GM12878 (cell line): ENCODE measurements around the gene TENT4B. TPM values are rescaled to one million over a fixed set of nuclear protein-coding genes. Genes with fewer than 3 reads are reported as not detected.
A peak's percentile ranks its signal among the peaks of the same experiment; 100 is the strongest.

ENCODE experiments used
- ATAC-seq: fragments of 200-7000 bp; cut with Tn5 transposase; 3 replicates; pipeline ENCODE4 v1.9.1; 2020; ENCODE audit warnings: mild to moderate bottlenecking, moderate library complexity
- BruUV-seq: library from RNA; stranded (reverse); fragments of 400-500 nt; replicated peaks from 2 replicates; lab custom pipeline; 2021; lab: Mats Ljungman, UMichigan
- CTCF ChIA-PET: fragments of 300-600 bp; sonication (Branson Sonifier 250); formaldehyde crosslinking; extraction: SDS; loops from one replicate; lab custom pipeline; 2021; ENCODE audit warnings: inconsistent platforms; lab: Yijun Ruan, JAX
- POLR2A ChIA-PET: fragments of 350-600 bp; formaldehyde crosslinking; extraction: SDS; loops from one replicate; lab custom pipeline; 2021; ENCODE audit warnings: inconsistent platforms; lab: Charles Lee
- RAD21 ChIA-PET: fragments of 300-600 bp; sonication (Branson Sonifier 250); formaldehyde crosslinking; loops from one replicate; lab custom pipeline; 2023; ENCODE audit warnings: antibody characterized with exemption; ENCODE audit not compliant: unreplicated experiment; lab: Charles Lee
- SMC1A ChIA-PET: fragments of 300-600 bp; sonication (Branson Sonifier 250); formaldehyde crosslinking; loops from one replicate; lab custom pipeline; 2023; ENCODE audit not compliant: unreplicated experiment, uncharacterized antibody; lab: Charles Lee
- DNase-seq: peaks from one replicate; pipeline ENCODE4 v3.0.0-alpha.2; 2011; ENCODE audit warnings: low read depth, low spot score
- FAIRE-seq: peaks from 3 replicates; lab custom pipeline; 2011; peaks lifted over from hg19 to GRCh38; lab: Jason Lieb, UNC
- H2AFZ ChIP-seq: 2 replicates; pipeline ENCODE4 v1.6.0; 2011; ENCODE audit warnings: low read depth, low read length, control low read depth; ENCODE audit not compliant: control insufficient read depth
- H3K27ac ChIP-seq: 2 replicates; pipeline ENCODE4 v1.5.1; 2011; ENCODE audit warnings: control low read depth; ENCODE audit not compliant: control insufficient read depth, insufficient read depth
- H3K27me3 ChIP-seq, 2 experiments: replicated peaks in 1 of 2; 2 replicates each; pipeline versions ENCODE4 v1.6.0 to v1.6.1; 2011; ENCODE audit warnings: low read length in 1 of 2; ENCODE audit not compliant: control insufficient read depth in 2 of 2, insufficient read depth in 2 of 2
- H3K36me3 ChIP-seq, 2 experiments: 2 replicates each; pipeline ENCODE4 v1.5.1; 2011; ENCODE audit warnings: low read length in 1 of 2; ENCODE audit not compliant: control insufficient read depth in 2 of 2, insufficient read depth in 2 of 2
- H3K4me1 ChIP-seq: 2 replicates; pipeline ENCODE4 v1.6.1; 2011; ENCODE audit warnings: mild to moderate bottlenecking, low read length, moderate library complexity, mixed read lengths; ENCODE audit not compliant: control insufficient read depth, insufficient read depth
- H3K4me2 ChIP-seq: 2 replicates; pipeline ENCODE4 v1.6.0; 2011; ENCODE audit warnings: control low read depth; ENCODE audit not compliant: control insufficient read depth, insufficient read depth
- H3K4me3 ChIP-seq: fragments of 200-600 bp; sonication (generic); 2 replicates; pipeline ENCODE4 v1.5.1; 2016
- H3K79me2 ChIP-seq: 2 replicates; pipeline ENCODE4 v1.6.0; 2011; ENCODE audit warnings: low read length; ENCODE audit not compliant: control insufficient read depth, insufficient read depth
- H3K9ac ChIP-seq: 2 replicates; pipeline ENCODE4 v1.8.0; 2011; ENCODE audit warnings: low read length, control low read depth, mixed read lengths; ENCODE audit not compliant: control insufficient read depth, insufficient read depth
- H3K9me3 ChIP-seq: replicated peaks from 3 replicates; pipeline ENCODE4 v1.5.1; 2011; ENCODE audit warnings: mild to moderate bottlenecking, low read length; ENCODE audit not compliant: control insufficient read depth, insufficient read depth
- H4K20me1 ChIP-seq: 2 replicates; pipeline ENCODE4 v1.6.0; 2011; ENCODE audit not compliant: control insufficient read depth, insufficient read depth
- BMI1 ChIP-seq: fragments of 450-650 bp; IDR thresholded peaks from 2 replicates; pipeline ENCODE4 v1.6.1; 2016; ENCODE audit warnings: mild to moderate bottlenecking, moderate library complexity, borderline replicate concordance
- CREB1 ChIP-seq: IDR thresholded peaks from 2 replicates; pipeline ENCODE4 v1.6.1; 2012; ENCODE audit warnings: low read depth, mild to moderate bottlenecking, inconsistent platforms
- ETV6 ChIP-seq, 2 experiments: fragments of 450-650 bp in 1 of 2; IDR thresholded peaks in 1 of 2; conservative IDR thresholded peaks in 1 of 2; 2 replicates each; pipeline ENCODE4 v1.6.1; 2014; ENCODE audit warnings: antibody characterized with exemption in 1 of 2, borderline replicate concordance in 1 of 2, low read depth in 1 of 2, mild to moderate bottlenecking in 1 of 2, moderate library complexity in 1 of 2
- EZH2 ChIP-seq: IDR thresholded peaks from 2 replicates; pipeline ENCODE4 v1.6.1; 2012; ENCODE audit warnings: low read depth, mild to moderate bottlenecking, control low read depth, inconsistent platforms, low read length, borderline replicate concordance; ENCODE audit not compliant: control insufficient read depth
- FOXM1 ChIP-seq: IDR thresholded peaks from 2 replicates; pipeline ENCODE4 v1.6.1; 2012; ENCODE audit warnings: low read depth, mild to moderate bottlenecking, inconsistent platforms, low read length, moderate library complexity
- KAT2A ChIP-seq: conservative IDR thresholded peaks from 2 replicates; pipeline ENCODE4 v1.6.1; 2011; ENCODE audit warnings: low read depth, low read length; ENCODE audit not compliant: control insufficient read depth
- KLF5 ChIP-seq: fragments of 450-650 bp; IDR thresholded peaks from 2 replicates; pipeline ENCODE4 v1.6.1; 2014; ENCODE audit warnings: mild to moderate bottlenecking; ENCODE audit not compliant: partially characterized antibody
- NR2F1 ChIP-seq: fragments of 450-650 bp; conservative IDR thresholded peaks from 2 replicates; pipeline ENCODE4 v1.6.1; 2017; ENCODE audit warnings: mild to moderate bottlenecking
- NRF1 ChIP-seq: conservative IDR thresholded peaks from 2 replicates; pipeline ENCODE4 v1.6.1; 2011; ENCODE audit warnings: mild to moderate bottlenecking, low read depth, low read length, improper control_type of control experiment
- SRF ChIP-seq, 2 experiments: IDR thresholded peaks; 2 replicates each; pipeline ENCODE4 v1.6.1; 2011; ENCODE audit warnings: low read depth in 2 of 2, low read length in 2 of 2, mild to moderate bottlenecking in 1 of 2, moderate library complexity in 1 of 2
- WGBS: methylation state at CpG from one replicate; pipeline ENCODE4 v1.1.6; 2016; ENCODE audit warnings: low lambda C conversion rate; ENCODE audit not compliant: insufficient replicate concordance, insufficient coverage; ENCODE audit errors: missing lambda C conversion rate; 5-methylcytosine and 5-hydroxymethylcytosine counted together
- in situ Hi-C: fragments of 300-500 bp; cut with MboI; formaldehyde crosslinking; loops from 9 replicates; pipeline ENCODE4 v1.14.3; 2018; ENCODE audit warnings: mixed read lengths
- intact Hi-C: fragments of 100-400 bp; cut with micrococcal nuclease; formaldehyde crosslinking; loops from one replicate; pipeline ENCODE4 v1.14.2; 2022; ENCODE audit not compliant: unreplicated experiment
- polyA plus RNA-seq, 11 experiments: library from polyadenylated mRNA; depleted of rRNA in 4 of 11; unstranded in 6 of 11; stranded (reverse) in 5 of 11; fragments of >200 nt; fragmentation: Nextera tagmentation in 4 of 11; fragmentation: Illumina TruSeq in 1 of 11; extraction: Ambion mirVana in 4 of 11; extraction: Trizol in 1 of 11; gene quantifications; 1 replicate in 1 of 11; 2 replicates in 10 of 11; pipeline versions ENCODE4 v1.2.1 to v1.2.3, GENCODE V29; 2011 to 2016; ENCODE audit warnings: inconsistent platforms in 2 of 11, missing spikeins in 2 of 11, low read depth in 1 of 11
- total RNA-seq, 4 experiments: library from RNA; depleted of rRNA in 3 of 4; stranded (reverse); fragments of >200 nt in 3 of 4; fragmentation: Illumina TruSeq in 1 of 4; extraction: Trizol in 1 of 4; gene quantifications; 2 replicates each; pipeline versions ENCODE4 v1.2.1 to v1.2.3, GENCODE V29; 2013 to 2021
- TF ChIP-seq, protein P1 (sequence below): fragments of 450-650 bp; formaldehyde crosslinking; IDR thresholded peaks from 2 replicates; pipeline ENCODE4 v1.4.0; 2022; ENCODE audit warnings: mild to moderate bottlenecking, moderate library complexity
- TF ChIP-seq, protein P2 (sequence below): IDR thresholded peaks from 2 replicates; pipeline ENCODE4 v1.6.1; 2012; ENCODE audit warnings: low read depth, low read length, improper control_type of control experiment

TENT4B gene
- total and polyA plus RNA-seq, 10 of the 15 experiments (the other 5 are each of a cell fraction or from before 2014, with no cell fraction given): 4.4 to 16.7 (median 10.8) TPM

DNA sequence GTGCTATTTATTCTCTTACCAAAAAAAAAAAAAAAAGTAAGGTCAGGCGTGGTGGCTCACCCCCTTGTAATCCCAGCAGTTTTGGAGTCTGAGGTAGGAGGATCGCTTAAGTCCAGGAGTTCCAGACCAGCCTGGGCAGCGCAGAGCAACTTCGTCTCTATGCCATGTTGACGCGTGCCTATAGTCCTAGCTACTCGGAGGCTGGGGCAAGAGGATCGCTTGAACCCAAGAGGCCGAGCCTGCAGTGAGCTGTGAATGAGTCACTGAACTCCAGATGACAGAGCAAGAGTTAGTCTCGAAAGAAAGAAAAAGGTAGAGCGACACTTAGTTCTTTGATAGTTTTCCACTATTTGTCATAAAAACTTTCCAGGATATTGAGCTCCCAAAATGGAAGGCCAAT lies 1.4 kb upstream of the TENT4B start:
- Histone ChIP-seq H4K20me1 (peaks cover 7% of the 10 kb centered on the region; the same call in 1 of the 2 replicates), H3K4me3 (peak overlapping the region; percentile 64), H3K4me1 (peaks cover 6% of the 10 kb centered on the region), H2AFZ (peak overlapping the region; percentile 93), H3K4me2 (peak overlapping the region; percentile 62), H3K9me3 (no peaks in the 10 kb centered on the region), H3K36me3 (no peaks in the 10 kb centered on the region), H3K27ac (peak overlapping the region; percentile 96), H3K79me2 (peaks cover 32% of the 10 kb centered on the region), H3K27me3 (no peaks in the 10 kb centered on the region), H3K9ac (peak overlapping the region; percentile 79; the same call in 1 of the 2 replicates)
- ATAC-seq (no peak), DNase-seq (no peak), FAIRE-seq (no peak)
- BruUV-seq: no TSS peak
- ChIA-PET SMC1A (interaction anchor here (0.5 to 3.1 kb wide), 16 partner anchors 10 to 203 kb away, joined by 3 to 17 read pairs (median 3); partner anchors contain the start of gene CNEP1R1), POLR2A (interaction anchor here (0.6 to 3.2 kb wide), 9 partner anchors 11 to 535 kb away, joined by 3 to 18 read pairs (median 4); no protein-coding TSS in a partner anchor), CTCF (interaction anchor here (1.0 to 2.4 kb wide), 8 partner anchors 10 to 128 kb away, joined by 3 to 14 read pairs (median 6); partner anchors contain the start of genes CNEP1R1 and HEATR3), RAD21 (interaction anchor here (0.8 to 1.5 kb wide), 4 partner anchors 30 to 127 kb away, joined by 3 to 11 read pairs (median 4); partner anchors contain the start of gene CNEP1R1)
- no peak for TF ChIP-seq KLF5
- no peak for TF ChIP-seq ETV6 (conservative IDR thresholded peaks at IDR 0.05 in 1 of 2, IDR thresholded peaks at IDR 0.05 in 1 of 2; ENCODE audit: borderline replicate concordance in 1 of 2, low read depth in 1 of 2)
- TF ChIP-seq CREB1: no peak
- TF ChIP-seq, protein P1, sequence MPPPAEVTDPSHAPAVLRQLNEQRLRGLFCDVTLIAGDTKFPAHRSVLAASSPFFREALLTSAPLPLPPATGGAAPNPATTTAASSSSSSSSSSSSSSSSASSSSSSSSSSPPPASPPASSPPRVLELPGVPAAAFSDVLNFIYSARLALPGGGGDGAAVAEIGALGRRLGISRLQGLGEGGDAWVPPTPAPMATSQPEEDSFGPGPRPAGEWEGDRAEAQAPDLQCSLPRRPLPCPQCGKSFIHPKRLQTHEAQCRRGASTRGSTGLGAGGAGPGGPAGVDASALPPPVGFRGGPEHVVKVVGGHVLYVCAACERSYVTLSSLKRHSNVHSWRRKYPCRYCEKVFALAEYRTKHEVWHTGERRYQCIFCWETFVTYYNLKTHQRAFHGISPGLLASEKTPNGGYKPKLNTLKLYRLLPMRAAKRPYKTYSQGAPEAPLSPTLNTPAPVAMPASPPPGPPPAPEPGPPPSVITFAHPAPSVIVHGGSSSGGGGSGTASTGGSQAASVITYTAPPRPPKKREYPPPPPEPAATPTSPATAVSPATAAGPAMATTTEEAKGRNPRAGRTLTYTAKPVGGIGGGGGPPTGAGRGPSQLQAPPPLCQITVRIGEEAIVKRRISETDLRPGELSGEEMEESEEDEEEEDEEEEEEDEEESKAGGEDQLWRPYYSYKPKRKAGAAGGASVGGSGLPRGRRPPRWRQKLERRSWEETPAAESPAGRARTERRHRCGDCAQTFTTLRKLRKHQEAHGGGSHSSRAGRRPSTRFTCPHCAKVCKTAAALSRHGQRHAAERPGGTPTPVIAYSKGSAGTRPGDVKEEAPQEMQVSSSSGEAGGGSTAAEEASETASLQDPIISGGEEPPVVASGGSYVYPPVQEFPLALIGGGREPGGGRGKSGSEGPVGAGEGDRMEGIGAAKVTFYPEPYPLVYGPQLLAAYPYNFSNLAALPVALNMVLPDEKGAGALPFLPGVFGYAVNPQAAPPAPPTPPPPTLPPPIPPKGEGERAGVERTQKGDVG: no peak
- TF ChIP-seq NRF1: no peak
- TF ChIP-seq KAT2A: no peak
- TF ChIP-seq FOXM1: no peak
- TF ChIP-seq, protein P2, sequence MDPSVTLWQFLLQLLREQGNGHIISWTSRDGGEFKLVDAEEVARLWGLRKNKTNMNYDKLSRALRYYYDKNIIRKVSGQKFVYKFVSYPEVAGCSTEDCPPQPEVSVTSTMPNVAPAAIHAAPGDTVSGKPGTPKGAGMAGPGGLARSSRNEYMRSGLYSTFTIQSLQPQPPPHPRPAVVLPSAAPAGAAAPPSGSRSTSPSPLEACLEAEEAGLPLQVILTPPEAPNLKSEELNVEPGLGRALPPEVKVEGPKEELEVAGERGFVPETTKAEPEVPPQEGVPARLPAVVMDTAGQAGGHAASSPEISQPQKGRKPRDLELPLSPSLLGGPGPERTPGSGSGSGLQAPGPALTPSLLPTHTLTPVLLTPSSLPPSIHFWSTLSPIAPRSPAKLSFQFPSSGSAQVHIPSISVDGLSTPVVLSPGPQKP: no peak
- TF ChIP-seq SRF (IDR thresholded peaks at IDR 0.05; ENCODE audit: low read depth in 2 of 2, low read length in 2 of 2): no peak
- TF ChIP-seq BMI1: no peak
- TF ChIP-seq EZH2: no peak
- no peak for TF ChIP-seq NR2F1
- 68% methylated on average over 11 of the region's 11 CpGs for WGBS
- in situ Hi-C loops (no loop called here), intact Hi-C loops (loop anchor here (1.0 to 10.0 kb wide), 5 partner anchors 31 to 593 kb away; partner anchors contain the start of genes CNEP1R1 and CYLD)
